ENCODE data around the gene MAN1A1.
A peak's percentile ranks its signal among the peaks of the same experiment; 100 is the strongest.

Gene MAN1A1

GRCh38 chr6:119270545-119270944, 79.0 kb downstream of the MAN1A1 start:
- no peak for DNase-seq (ENCODE audit: low spot score)

- DNase-seq (ENCODE audit: low spot score) = no peak
These were observed 80.1 kb downstream of the MAN1A1 start for GRCh38 chr6:119269266-119270103.

- no peak for DNase-seq (ENCODE audit: low spot score)
These were observed 82.2 kb downstream of the MAN1A1 start for GRCh38 chr6:119267126-119267905.

GRCh38 chr6:119264854-119265397, 84.6 kb downstream of the MAN1A1 start:
- no peak for DNase-seq (ENCODE audit: low spot score)

- no peak for DNase-seq (ENCODE audit: low spot score)
These were observed 86.9 kb downstream of the MAN1A1 start for GRCh38 chr6:119262612-119263011.

GRCh38 chr6:119261944-119262284, 87.6 kb downstream of the MAN1A1 start:
- DNase-seq (ENCODE audit: low spot score) = peak; percentile 11

- peak; percentile 6 for DNase-seq (ENCODE audit: low spot score)
These were observed 90.5 kb downstream of the MAN1A1 start for GRCh38 chr6:119259027-119259426.

GRCh38 chr6:119257726-119258125, 91.8 kb downstream of the MAN1A1 start:
- no peak for DNase-seq (ENCODE audit: low spot score)

- DNase-seq (ENCODE audit: low spot score) = no peak
These were observed 92.5 kb downstream of the MAN1A1 start for GRCh38 chr6:119256978-119257462.

- no peak for DNase-seq (ENCODE audit: low spot score)
These were observed 93.2 kb downstream of the MAN1A1 start for GRCh38 chr6:119256392-119256791.

- DNase-seq (ENCODE audit: low spot score) = peak; percentile 65
These were observed 94.1 kb downstream of the MAN1A1 start for GRCh38 chr6:119255492-119255891.

- no peak for DNase-seq (ENCODE audit: low spot score)
These were observed 99.5 kb downstream of the MAN1A1 start for GRCh38 chr6:119250036-119250435.

- no peak for DNase-seq (ENCODE audit: low spot score)
These were observed 100.2 kb downstream of the MAN1A1 start for GRCh38 chr6:119249319-119249718.

- no peak for DNase-seq (ENCODE audit: low spot score)
These were observed 102.1 kb downstream of the MAN1A1 start for GRCh38 chr6:119247504-119247903.

- DNase-seq (ENCODE audit: low spot score) = no peak
These were observed 105.9 kb downstream of the MAN1A1 start for GRCh38 chr6:119243657-119244056.

- no peak for DNase-seq (ENCODE audit: low spot score)
These were observed 106.5 kb downstream of the MAN1A1 start for GRCh38 chr6:119243037-119243436.

- DNase-seq (ENCODE audit: low spot score) = no peak
These were observed 107.8 kb downstream of the MAN1A1 start for GRCh38 chr6:119241540-119242309.

- DNase-seq (ENCODE audit: low spot score) = no peak
These were observed 108.5 kb downstream of the MAN1A1 start for GRCh38 chr6:119241111-119241465.

- no peak for DNase-seq (ENCODE audit: low spot score)
These were observed 109.1 kb downstream of the MAN1A1 start for GRCh38 chr6:119240257-119241110.

GRCh38 chr6:119237177-119237715, 112.3 kb downstream of the MAN1A1 start:
- peak; percentile 31 for DNase-seq (ENCODE audit: low spot score)

GRCh38 chr6:119234941-119235340, 114.6 kb downstream of the MAN1A1 start:
- no peak for DNase-seq (ENCODE audit: low spot score)
